ENCODE data around the gene FIS1.
"Not testable (repeated sequence)": the region's sequence is repeated elsewhere in the genome, so short reads cannot be mapped to it uniquely, and the experiment has no call there.

The FIS1 gene

DNA sequence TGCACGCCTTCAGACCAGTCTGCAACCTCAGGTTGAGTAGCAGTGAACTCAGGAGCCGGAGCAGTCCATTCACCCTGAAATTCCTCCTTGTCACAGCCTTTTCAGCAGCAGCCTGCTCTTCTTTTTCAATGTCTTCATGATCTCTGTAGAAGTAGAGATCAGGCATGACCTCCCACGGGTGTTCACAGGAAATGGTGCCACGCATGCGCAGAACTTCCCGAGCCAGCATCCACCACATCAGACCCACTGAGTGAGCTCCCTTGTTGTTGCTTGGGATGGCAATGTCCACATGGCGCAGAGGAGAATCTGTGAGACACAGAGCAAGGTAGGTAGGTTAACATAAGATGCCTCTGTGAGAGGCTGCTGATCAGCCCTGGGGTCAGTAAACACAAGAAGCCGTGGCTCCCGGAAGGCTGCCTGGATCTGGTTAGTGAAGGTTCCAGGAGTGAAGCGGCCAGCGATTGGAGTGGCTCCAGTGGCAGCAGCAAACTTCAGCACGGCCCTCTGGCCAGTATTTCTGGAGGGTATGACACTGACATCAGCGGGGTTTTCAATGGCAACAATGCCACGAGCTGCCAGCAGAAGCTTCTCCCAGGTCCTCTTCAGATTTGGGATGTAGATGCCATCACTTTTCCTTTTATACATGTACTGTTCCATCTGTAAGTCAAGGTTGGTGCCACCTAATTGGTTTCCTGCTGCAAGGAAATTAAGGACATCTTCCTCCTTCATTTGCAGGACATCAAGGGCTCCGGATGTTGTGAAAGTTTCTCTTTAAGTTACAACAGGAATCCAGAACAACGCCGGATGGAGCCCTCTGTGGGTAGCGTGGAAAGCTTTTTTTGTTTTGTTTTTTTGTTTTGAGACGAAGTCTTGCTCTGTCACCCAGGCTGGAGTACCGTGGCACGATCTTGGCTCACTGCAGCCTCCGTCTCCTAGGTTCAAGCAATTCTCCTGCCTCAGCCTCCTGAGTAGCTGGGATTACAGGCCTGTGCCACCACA, 40.8 kb downstream of the FIS1 start:
- not testable (repeated sequence) for DNase-seq (ENCODE audit: low spot score)

DNA sequence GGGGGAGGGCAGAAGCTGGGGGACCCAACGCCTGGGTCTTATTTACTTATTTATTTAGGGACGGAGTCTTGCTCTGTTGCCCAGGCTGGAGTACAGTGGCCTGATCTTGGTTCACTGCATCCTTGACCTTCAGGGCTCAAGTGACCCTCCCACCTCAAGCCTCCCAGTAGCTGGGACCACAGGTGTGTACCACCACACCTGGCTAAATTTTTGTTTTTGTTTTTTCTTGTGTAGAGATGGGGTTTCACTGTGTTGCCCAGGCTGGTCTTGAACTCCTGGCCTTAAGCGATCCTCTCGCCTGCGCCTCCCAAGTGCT, 42.3 kb downstream of the FIS1 start:
- DNase-seq (ENCODE audit: low spot score), result no peak

DNA sequence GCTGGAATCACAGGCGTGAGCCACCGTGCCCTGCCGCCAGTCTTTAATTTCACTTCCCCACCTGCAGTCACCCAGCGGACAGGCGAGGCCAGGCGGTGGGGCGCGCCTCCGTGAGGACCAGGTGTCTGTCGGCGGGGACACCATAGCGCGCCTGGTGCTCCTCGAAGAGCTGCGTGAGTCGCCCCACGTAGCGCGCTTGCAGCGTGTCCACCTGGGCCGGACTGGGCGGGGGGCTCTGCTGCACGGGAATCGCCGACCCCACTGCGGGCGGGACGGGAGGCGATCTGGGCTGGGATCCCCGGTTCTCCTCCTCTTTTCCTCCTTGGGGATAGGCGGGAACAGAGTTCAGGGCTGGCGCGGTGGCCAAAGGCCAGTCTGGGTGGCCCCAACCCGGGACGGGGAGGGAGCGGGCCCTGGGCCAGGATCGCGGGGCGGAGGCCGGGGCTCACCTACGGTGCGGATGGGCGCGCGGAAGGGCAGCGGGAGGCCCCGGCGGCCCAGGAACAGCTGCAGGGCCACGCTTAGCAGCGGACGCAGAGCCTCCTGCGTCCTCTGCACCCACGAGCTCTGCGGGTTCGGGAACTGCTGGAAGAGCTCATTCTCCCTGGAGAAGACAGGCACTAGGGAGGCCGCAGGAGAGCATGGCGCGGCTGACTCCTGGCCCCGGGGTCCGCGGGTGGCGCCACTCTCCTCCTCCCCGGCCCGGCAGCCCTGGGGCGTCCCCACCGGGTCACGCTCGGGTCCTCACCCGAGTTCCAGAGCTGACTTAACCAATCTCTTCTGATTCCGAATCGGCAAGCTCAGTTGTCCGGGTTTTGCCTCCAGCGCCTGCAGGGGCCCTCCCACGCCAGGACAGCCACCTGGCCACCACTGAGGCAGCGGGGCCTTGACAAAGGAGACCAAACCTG, 42.9 kb downstream of the FIS1 start:
- no peak for DNase-seq (ENCODE audit: low spot score)

DNA sequence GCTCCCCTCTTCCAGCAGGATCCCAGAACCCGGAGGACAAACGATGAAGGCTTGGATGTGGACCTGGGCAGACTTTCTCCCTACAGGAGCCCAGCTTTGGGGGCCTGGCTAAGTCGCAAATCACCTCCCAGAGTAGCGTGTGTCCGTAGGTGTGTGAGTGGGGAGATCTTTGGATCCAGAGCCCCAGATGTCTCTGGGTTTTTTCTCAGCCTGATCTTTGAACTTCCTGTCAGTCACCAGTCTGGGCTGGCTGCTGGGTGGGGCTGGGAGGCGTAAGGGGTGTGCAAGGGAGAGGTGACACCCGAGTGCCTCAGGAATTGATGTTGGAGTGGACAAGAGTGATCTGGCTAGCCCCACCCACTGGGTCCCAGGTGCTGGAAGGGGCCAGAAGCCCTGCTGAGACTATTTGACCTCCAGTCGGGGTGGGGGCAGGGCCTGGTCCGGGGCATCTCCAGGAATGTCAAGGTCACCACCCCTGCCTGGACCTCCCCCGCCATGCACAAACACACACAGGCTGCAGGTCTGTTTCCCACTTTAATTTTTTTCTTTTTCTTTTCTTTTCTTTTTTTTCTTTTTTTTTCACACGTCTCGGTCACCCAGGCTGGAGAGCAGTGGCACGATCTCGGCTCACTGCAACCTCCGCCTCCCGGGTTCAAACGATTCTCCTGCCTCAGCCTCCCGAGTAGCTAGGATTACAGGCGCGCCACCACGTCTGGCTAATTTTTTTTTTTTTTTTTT, 43.9 kb downstream of the FIS1 start, which contains the start of gene MOGAT3:
Gene MOGAT3 (minus strand): TSS at position 175 of the 738 bp plus-strand sequence. CDS start 182 bp downstream, outside the sequence.
- no peak for DNase-seq (ENCODE audit: low spot score)

DNA sequence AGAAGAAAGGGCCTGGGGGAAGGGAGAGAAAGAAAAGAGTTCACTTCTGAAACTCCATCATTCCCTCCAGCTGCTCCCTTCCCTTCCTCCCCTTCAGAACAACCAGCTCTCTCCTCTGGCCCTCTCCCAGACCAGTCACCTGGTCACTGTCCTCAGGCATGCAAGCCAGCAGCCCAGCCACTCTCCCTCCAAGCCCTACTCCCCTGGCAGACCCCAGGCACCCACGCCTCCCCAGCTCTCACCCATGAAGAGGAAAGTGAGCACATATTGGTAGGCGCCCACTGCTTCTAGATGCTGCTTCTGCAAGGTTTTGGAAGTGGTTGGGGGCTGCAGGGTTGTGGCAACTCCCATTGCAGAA, 44.4 kb downstream of the FIS1 start:
- DNase-seq (ENCODE audit: low spot score), result no peak

DNA sequence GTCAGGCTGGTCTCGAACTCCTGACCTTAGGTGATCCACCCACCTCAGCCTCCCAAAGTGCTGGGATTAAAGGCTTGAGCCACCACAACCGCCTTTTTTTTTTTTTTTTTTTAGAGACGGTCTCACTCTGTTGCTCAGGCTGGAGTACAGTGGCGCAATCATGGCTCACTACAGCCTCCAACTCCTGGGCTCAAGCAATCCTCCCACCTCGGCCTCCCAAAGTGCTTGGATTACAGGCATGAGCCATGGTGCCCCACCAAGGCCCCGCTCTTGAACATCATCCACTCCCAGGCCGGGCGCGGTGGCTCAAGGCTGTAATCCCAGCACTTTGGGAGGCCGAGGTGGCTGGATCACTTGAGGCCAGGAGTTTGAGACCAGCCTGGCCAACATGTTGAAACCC, 45.4 kb downstream of the FIS1 start:
- DNase-seq (ENCODE audit: low spot score), result not testable (repeated sequence)

DNA sequence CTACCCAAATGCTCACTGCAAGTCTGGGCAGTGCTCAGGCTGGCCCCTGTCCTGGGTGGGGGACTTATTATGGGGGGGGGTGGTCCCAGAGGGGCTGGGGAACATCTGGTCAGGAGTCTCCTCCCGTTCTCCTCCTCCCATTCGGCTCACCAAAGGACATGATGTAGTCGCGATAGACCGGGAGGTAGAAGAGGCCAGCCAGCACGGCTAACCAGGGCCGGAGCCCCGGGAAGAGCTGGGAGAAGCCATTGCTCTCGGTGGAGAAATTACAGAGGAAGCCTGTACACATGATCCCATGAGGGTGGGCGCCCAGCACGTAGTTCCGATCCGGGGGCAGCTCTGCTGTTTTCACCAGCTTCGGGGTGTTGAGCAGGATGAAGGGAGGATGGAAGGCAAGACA, 46.4 kb downstream of the FIS1 start:
- no peak for DNase-seq (ENCODE audit: low spot score)

DNA sequence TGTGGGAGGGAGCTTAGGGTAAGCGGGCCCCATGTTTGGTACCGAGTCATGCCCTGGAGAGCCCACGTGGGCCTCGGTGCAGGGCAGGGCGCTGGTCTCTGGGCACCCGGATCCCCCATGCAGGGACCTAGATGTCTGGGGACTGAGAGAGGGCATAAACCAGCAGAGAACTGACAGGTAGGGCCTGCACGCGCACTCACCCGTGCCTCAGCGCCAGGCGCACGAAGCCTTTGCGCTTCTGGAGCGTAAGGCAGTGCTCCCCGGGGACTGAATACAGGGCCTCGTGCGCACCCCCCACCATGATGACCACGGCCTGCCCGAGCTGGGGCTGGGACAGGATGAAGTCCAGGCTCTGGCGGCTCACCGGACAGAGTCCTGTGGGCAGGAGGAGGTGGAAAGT, 46.9 kb downstream of the FIS1 start:
- no peak for DNase-seq (ENCODE audit: low spot score)

DNA sequence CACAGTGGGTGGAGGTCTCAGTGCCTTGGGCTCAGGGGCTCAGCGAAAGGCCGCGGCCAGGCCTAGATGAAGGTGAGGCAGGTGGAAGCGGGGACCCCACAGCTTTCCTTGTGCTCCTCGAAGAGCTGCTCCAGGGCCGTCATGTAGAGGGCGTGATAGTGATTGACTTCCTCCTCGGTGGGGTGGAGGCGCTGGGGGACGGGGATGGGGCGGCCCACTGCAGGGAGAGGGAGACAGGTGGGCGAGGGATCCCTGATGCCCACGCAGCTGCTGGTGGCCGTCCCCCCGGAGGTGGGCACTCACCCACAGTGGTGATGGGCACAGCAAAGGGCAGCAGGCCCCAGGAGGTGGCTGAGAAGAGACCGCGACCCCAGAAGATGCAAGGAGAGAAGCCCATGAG, 49.0 kb downstream of the FIS1 start:
- no peak for DNase-seq (ENCODE audit: low spot score)

All from CD4-positive, alpha-beta T cell treated with Interleukin-6 at 100 ng/mL for 8 hours (primary cell).